GM18907 (cell line): ENCODE data around the gene ERAS.
"Not testable (repeated sequence)": the region's sequence is repeated elsewhere in the genome, so short reads cannot be mapped to it uniquely, and the experiment has no call there.

Source experiments
- ATAC-seq: cut with Tn5 transposase; IDR thresholded peaks from one replicate; pipeline ENCODE4 v1.9.1; 2021; ENCODE audit warnings: mild to moderate bottlenecking, moderate library complexity; ENCODE audit not compliant: unreplicated experiment

ERAS gene

DNA sequence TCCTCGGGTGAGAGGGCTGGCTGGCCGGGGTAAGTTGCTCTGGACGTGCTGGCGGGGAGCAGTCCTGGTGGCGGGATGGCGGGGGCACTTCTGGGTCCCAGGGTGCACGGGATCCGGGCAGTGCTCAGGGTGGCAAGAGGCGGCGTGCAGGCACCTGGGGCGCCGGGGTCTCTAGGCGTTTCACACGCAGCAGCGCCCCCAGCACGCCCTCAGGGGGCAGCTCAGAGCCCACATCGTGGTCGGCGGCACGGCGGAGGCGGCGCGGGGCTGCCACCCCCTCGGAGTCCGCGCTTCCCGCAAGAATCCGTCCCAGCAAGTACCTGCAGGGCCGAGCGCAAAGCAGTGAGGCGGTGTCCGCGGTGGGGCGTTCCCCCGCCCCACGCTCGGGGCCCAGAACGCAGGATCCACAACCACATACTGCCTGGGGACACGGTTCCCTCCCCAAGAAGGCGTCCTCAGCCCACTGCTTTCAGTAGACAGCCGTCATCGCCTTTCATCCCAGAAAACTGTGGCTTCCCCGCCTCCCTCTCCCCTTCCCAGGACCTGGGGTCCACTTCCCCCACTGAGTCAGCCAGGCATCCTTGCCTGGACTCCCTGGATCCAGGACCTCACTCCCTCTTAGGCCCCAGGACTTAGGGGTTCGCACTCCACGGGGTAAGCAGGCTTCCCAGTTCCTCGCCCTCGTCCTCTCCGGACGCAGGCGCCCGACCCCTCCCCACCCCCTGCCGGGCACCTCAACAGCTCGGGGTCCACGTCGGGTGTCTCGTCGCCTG is 5.0 kb downstream of the ERAS start:
- ATAC-seq, result no peak

DNA sequence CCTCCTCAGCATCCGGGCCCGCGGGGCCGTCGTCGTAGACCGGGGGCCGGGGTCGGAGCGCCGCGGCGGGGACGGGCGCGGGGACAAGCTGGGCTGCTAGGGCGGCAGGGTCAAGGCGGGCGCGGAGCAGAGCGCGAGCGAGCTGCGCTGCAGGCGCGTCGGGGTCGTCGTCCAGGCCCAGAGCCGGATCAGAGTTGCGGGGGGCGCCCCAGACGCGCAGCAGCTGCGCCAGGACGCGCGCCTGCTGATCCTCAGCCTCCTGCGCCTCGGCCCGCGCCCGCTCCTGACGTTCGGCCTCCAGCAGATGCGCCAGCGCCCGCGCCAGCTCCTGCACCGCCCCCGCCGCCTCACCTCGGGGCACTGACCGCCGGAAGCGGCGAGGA is 5.6 kb downstream of the ERAS start:
- no peak for ATAC-seq

DNA sequence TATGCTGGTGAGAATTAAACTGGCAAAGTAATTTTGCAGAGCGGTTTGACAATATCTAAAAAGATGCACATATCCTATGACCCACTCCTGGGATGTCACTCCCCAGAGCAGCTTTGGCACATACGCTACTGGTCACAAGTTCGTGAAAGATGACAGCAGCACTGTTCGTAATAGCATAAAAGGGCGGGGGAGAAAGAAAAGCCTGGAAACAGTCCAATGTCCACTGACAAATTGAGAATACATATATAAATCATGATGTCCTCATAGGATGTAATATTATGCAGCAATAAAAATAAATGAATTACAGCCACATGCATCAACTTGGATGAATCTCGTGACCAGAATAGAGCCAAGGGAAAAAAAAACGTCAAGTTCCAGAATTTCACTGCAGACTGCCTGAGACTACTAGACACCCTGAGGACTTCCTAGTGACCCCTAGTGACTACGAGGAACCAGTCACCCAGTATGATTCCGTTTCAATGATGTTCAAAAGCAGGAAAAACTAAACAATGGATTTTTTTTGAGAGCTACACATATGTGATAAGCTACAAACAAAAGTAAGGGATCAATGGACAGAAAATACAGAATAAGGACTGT is 7.3 kb downstream of the ERAS start:
- ATAC-seq, result no peak

DNA sequence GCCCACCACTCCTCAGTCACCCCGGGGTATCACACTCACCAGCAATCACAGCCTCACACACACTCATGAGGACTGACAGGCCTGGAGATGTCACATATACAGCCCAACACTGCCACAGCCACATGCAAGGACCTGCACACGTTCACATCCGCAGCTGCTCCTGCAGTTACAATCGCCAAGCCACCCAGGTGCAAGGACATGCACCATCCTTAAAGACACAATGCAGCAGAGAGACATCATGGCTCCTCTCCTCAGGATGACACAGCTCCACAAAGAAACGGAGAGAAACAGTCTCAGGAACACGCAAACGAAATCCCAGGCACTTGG is 8.0 kb downstream of the ERAS start:
- ATAC-seq, result no peak

DNA sequence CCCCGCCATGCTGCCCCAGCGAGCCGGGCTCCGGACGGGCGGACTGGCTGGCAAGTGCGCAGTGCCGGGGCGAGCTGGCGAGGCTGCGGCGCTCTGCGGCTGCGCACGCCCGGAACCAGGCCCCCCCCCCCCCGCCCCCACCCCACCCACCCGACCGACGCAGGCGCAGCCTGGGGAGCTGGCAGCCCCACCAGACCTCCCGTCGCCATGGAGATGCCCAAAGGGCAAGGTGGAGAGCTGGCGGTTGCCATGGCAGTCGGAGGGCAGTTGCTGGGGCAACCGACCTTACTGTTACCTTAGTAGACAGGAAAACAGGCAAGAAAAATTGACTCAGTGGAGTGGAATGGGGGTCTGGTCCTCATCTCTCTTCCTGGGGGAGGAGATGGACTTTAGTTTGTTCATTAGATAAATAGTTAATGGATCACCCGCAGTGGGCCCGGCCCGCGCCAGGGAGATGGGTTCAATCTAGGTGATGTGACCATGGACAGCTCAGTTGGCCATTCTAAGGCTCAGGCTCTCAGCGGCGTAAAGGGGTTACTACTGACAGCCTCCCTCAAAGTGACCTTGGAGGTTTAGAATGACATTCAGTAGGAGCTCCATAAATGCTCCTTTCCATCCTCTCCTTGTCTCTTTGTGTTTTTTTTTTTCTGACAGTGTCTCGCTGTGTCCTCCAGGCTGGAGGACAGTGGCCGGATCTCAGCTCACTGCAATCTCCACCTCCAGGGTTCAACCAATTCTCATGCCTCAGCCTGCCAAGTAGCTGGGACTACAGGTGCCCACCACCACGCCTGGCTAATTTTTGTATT is 9.4 kb downstream of the ERAS start, which contains the start of gene PCSK1N:
TSS of gene PCSK1N (minus strand) at position 87 of the 806 bp plus-strand sequence. CDS start at position 9, 78 bp downstream.
- no peak for ATAC-seq

DNA sequence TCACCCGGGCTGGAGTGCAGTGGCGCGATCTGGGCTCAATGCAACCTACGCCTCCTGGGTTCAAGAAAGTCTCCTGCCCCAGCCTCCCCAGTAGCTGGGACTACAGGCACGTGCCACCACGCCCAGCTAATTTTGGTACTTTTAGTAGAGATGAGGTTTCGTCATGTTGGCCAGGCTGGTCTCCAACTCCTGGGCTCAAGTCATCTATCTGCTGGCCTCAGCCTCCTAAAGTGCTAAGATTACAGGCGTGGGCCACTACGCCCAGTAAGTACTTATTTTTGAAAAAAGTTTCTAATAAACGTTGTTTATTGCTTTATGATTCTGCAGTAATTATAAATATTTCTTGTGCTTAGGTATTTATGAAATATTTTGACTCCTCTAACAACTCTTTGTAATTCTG is 13.4 kb downstream of the ERAS start:
- no peak for ATAC-seq

DNA sequence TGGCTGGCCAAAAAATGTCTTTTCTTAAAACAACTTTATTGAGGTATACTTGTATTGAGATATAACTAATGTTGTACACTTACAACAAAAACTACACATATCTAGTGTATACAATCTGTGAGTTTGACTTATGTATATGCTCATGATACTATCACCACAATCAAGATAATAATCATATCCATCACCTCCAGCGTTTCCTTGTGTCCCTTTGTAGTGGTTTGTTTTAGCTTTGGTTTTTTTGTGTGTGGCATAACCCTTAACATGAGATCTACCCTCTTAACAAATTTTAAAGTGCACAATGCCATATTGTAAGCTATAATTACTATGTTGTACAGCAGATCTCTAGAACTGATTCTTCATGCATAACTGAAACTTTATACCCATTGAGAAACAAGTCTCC is 22.5 kb downstream of the ERAS start:
- ATAC-seq, result no peak

DNA sequence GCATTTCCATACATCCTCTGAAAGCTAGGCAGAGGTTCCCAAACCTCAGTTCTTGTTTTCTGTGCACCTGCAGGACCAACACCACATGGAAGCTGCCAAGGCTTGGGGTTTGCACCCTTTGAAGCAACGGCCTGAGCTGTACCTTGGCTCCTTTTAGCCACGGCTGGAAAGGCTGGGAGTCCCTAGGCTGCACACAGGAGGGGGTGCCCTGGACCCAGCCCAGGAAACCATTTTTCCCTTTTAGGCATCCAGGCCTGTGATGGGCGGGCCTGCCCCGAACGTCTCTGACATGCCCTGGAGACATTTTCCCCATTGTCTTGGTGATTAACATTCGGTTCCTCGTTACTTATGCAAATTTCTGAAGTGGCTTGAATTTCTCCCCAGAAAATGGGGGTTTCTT is 26.5 kb downstream of the ERAS start:
- no peak for ATAC-seq

DNA sequence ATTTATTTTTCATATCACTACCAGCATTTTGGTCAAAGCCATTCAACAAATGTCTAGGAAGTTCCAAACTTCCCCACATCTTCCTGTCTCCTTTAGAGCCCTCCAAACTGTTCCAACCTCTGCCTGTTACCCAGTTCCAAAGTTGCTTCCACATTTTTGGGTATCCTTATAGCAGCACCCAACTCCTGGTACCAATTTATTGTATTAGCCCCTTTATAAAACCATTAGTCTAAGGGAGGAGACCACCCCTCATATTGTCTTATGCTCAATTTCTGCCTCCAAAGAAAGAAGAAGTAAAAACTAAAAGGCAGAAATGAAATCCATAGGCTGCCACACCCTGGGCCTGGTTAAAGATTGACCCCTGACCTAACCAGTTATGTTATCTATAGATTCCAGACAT is 27.2 kb downstream of the ERAS start:
- not testable (repeated sequence) for ATAC-seq

DNA sequence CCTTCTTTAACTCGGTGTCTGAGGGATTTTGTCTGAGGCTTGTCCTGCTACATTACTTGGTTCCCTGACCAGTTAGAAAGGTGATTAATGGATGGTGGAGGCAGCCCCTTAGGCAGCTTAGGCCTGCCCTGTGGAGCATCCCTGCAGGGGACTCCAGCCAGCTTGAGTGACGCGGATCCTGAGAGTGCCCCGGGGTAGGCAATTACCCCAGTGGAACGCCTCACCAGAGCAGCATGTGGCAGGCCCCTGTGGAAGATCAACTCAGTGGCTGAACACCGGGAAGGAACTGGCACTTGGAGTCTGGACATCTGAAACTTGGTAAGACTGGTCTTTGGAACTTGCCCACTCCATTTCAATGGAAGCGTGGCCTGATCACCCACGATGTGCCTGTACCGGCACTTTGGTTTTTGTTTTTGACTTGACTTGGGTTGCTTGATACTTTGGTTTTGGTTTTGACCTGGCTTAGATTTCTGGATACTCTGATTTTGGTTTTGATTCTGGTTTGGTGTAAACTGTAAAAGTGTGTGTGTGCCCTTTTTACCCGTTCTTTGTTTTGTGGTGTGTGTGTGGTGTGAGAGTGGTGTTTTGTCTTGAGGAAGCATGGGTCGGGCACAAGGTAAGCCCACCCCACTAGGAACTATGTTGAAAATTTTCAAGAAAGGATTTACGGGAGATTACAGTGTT is 27.9 kb downstream of the ERAS start:
- ATAC-seq, result not testable (repeated sequence)

DNA sequence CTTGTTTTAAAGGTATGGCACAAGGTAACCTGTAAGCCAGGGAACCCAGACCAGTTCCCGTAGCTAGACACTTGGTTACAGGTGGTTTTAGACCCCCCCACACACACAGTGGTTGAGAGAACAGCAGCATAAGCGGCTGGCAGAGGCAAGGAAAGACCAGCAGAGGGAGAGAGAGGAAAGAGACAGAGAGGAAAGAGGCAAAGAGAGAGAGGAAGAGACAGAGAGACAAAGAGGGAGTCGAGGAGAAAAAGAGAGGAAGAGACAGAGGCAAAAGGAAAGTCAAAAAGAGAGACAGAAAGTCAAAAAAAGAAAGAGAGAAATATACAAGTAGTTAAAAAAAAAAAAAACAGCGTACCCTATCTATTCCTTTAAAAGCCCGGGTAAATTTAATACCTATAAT is 28.6 kb downstream of the ERAS start:
- ATAC-seq, result no peak

DNA sequence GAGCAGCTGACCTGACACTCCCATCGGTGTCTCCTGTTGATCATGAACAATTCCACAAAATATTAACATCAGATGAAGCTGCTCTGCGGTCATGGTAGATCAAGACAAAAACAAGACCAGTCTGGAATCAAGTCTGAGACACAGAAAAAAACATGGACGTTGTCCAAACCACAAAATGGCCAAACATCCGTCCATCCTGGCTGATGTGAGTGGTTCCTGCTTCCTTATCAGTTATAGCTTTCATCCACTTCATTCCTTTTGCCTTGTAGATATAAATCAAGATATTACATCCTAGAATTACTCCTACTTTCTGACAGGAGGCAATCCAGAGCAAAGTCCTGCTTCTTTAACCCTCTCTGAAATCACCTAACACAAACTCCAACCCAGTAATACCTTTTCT is 37.9 kb downstream of the ERAS start:
- ATAC-seq, result no peak

DNA sequence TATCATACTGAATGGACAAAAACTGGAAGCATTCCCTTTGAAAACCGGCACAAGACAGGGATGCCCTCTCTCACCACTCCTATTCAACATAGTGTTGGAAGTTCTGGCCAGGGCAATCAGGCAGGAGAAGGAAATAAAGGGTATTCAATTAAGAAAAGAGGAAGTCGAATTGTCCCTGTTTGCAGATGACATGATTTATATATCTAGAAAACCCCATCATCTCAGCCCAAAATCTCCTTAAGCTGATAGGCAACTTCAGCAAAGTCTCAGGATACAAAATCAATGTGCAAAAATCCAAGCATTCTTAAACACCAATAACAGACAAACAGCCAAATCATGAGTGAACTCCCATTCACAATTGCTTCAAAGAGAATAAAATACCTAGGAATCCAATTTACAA is 45.7 kb downstream of the ERAS start:
- not testable (repeated sequence) for ATAC-seq

DNA sequence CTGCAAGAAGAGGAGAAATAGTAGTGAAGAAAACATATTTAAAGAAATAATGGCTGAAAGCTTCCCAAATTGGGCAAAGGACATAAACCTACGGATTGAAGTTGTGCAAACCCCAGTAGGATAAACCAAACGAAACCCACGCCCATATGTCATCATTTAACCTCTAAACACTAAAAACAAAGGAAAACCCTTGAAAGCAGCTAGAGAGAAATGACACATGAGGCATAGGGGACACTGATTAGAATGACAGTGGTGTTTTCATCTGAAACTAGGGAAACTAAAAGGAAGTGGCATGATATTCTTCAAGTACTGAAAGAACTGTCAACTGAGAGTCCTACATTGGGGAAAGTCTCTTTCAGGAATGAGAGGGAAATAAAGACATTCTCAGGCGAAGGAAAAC is 50.6 kb downstream of the ERAS start:
- not testable (repeated sequence) for ATAC-seq
